Measurements from ENCODE around the gene RNF223.

DNA sequence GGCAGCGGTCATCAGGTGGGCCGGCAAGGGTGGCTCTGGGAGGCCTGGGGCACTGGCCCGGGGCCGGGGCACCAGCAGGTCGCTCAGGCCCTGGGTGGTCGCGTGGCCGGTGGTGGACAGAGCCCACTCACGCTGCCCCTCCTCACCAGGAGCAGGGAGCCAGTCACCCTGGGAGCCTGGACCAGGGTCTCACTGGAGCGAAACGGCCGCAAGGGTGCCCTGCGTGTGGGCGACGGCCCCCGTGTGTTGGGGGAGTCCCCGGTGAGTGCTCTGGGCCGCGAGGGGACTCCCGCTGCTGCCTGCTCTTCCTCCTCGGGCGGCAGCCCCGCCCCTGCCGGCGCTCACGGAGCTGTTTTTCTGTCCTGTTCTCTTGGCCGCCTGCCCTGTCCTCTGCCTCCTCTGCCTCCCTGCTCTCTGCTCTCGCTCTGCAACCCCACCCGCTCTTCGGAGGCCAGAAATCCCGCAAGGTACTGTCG lies 23.5 kb downstream of the RNF223 start:
- TF ChIP-seq GATA2 (IDR thresholded peaks at IDR 0.05; ENCODE audit: low read depth, low read length) (no peak), GATA3 (IDR thresholded peaks at IDR 0.05; ENCODE audit: low read depth, low read length) (no peak)
